GM18867 (cell line): ENCODE measurements around the gene MITF.
"Not testable (repeated sequence)": the region's sequence is repeated elsewhere in the genome, so short reads cannot be mapped to it uniquely, and the experiment has no call there.

Experiments
- ATAC-seq: cut with Tn5 transposase; IDR thresholded peaks from one replicate; pipeline ENCODE4 v1.9.1; 2021; ENCODE audit warnings: mild to moderate bottlenecking, moderate library complexity; ENCODE audit not compliant: unreplicated experiment

The MITF gene

GRCh38 chr3:69785769-69786320 is 46.6 kb downstream of the MITF start:
- no peak for ATAC-seq

DNA sequence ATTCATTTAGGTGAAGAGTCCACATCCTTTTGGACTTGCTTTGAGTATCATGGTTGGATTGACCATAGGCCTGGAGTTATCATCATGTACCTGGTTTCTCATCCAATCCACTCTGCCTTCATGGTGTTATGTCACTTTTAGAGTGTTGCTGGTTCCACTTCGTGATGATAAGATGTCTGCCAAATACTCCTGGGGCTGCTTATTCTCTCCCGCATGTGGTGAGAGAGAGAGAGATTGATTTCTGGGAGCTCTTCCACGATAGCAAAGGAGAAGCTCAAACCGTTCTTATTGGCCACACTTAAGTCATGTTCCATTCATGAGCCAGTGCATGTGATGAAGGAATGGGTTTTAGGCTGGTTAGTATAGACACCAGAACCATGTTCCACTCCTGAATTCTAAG is 47.6 kb downstream of the MITF start:
- ATAC-seq: no peak

- no peak for ATAC-seq
Observed at GRCh38 chr3:69787436-69788168, 48.3 kb downstream of the MITF start.

DNA sequence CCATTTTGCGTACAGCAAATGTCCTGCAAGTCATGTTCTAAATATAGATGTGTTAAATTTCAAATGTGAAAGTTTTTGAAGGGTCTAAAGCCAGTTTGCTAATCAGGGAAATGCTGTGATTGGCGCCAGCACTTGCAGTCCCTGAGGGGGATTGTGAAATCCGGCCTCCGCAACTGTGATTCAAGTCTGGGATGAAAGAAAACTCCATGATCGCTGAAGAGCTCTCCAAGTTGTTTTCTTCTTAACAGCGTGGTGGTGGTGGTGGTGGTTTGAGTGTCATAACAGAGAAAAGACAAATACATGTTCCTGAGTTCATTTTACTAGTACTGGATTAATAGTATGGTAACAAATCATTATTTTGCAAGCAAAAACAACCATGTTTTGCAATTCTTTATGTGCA is 51.8 kb downstream of the MITF start:
- no peak for ATAC-seq

GRCh38 chr3:69791919-69792399 is 52.7 kb downstream of the MITF start:
- no peak for ATAC-seq

DNA sequence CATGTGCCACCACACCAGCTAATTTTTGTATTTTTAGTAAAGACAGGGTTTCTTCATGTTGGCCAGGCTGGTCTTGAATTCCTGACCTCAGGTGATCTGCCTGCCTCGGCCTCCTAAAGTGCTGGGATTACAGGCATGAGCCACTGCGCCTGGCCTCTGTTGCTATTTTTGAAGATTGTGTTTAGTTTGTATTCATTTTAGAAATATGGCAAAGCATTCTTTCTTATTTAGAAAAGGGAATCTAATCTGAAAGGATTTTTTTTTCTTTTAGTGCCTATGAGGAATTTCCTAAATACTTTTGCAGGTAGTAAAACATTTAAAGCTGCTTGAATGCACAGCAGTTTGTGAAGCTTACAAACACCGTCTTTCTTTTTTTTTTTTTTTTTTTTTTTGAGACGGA is 56.9 kb downstream of the MITF start:
- ATAC-seq: not testable (repeated sequence)

DNA sequence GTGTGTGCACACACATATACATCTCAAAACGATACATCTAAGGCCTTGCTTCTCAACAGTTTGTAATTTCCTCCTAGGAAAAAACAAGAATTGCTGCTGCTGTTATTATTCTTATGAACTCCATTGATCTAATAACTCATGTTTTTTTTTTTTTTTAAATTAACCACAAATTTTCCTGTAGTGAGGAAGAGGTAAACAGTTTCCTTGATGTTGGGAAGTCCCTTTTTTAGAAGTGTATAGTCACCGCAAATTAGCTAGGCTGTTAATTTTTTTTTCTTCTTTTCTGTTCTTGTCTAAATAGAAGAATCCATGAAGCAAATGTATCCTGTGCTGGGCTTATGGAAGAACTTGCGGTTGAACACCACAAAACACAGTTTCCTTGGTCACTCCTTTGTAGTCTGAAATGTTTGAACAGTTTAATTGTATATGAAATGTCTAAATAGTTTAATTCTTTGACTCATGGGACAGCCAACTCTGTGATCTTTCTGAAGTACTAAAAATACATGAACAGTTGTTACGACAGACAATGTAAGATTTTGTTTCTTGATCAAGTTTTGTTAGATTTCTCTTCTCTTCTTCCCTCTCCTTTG is 64.5 kb downstream of the MITF start:
- ATAC-seq: no peak

- no peak for ATAC-seq
Observed at GRCh38 chr3:69805491-69805890, 66.2 kb downstream of the MITF start.

GRCh38 chr3:69806735-69807438 is 67.6 kb downstream of the MITF start:
- no peak for ATAC-seq

DNA sequence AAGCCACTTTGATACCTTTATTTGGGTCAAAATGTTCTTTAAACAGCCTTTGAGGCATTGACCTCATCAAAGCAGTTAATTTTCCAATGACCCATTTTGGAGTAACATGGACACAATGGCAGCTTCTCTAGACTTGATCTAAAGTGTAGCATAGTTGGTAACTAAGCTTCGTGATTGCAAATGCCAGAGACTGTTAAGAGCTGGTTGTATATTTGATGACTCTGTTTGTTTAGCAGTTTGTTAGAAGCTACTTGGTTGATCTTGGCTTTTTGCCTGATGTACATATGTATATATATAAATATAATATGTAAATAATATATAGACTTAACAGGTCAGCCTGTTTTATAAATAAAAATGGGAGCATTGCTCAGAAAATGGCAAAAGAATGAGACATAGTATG is 68.4 kb downstream of the MITF start:
- ATAC-seq: no peak

DNA sequence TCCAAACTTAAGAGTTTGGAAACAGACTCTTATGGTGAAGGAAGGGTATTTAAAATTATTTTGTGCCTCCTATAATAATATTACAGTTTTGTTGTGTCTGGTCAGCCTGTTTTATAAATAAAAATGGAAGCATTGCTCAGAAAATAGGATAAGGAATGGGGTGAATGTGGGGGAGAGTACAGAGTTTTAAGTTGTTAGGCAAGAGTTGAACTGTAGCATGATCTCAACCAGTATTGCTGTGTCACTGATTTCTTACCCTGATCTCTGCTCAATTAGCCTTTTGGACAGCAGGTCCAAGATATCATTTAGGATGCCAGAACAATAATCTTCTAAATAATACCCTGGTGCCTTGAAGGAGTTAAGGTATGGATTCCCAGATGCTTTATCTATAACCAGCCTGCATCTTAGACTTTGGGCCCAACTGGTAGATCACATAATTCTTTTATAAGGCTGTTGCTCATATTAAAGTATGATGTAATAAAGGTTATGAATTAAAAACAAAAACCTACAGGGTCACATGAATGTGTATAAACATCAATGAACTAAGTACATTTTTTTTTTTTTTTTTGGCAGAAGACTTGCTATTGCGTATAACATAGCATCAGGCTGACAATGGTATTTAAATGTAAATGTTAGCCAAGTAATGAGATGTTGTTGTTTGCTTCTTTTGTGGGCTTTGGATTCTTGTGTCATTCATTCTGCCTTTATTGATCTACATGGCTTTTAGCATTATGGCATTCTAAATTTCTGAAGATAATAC is 70.0 kb downstream of the MITF start:
- ATAC-seq: no peak

GRCh38 chr3:69811452-69812401 is 72.5 kb downstream of the MITF start:
- ATAC-seq: no peak

GRCh38 chr3:69815970-69816369 is 76.7 kb downstream of the MITF start:
- ATAC-seq: no peak

GRCh38 chr3:69817988-69818387 is 78.7 kb downstream of the MITF start:
- no peak for ATAC-seq

- no peak for ATAC-seq
Observed at GRCh38 chr3:69819282-69819681, 80.0 kb downstream of the MITF start.

DNA sequence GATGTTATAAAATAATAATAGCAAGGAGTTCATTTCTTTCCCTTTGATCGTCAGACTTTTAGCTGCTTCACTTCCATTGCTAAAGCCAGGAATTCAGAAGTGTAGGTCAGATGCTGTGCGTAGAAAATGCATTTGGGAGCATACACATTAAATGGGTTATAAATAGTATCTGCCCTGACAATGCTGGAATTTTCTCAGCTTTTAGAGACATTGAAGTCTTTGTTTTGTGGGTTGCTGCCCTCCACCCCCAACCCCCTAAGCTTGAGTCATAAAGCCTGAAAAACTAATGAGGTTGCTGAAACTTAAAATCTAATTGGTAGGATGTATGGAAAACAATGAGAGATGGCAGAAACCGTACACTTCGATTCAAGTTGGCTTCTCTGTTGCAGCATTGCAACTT is 81.9 kb downstream of the MITF start:
- ATAC-seq: no peak

GRCh38 chr3:69823743-69824142 is 84.5 kb downstream of the MITF start:
- ATAC-seq: no peak

- no peak for ATAC-seq
Observed at GRCh38 chr3:69825446-69825845, 86.2 kb downstream of the MITF start.

DNA sequence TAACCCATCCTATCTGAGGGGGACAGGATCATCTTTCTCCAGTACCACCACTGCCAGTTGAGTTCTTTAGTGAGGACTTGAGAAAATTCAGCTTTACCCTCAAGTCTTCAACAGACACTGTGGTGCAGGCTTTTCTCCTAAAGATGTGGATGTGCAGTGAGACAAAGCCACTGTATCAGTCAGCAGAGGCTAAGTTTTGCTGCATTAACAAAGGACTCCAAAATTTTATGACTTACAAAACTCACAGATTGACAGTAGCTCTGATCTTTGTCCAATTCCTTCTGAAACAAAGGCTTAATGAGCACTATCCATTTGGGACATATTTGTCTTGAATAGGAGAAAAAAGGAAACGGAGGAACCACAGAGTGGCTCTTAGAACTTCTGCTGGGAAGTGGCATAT is 87.9 kb downstream of the MITF start:
- ATAC-seq: no peak

DNA sequence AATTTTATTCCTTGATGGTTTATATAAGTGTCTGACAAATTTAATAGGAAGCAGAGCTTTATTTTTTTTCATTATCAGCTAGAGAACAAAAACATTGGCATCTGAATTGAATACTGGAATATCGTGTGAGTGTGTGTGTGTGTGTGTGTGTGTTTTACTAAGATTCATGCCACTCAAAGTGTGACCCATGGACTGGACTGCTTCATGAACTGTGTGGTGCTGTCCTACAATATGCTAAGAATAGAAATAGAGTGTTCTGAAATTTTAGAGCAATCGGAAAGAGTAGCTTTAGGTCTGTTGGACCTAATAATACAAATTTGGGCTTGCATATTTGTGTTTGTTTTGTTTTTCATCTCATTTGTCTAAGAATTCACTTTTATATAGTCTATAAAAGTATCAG is 89.6 kb downstream of the MITF start:
- ATAC-seq: no peak
